Activated CD8-positive, alpha-beta memory T cell treated with anti-CD3 and anti-CD28 coated beads for 24 hours (primary cell): Measurements from ENCODE around the gene NPIPA3.
"Not testable (repeated sequence)": the region's sequence is repeated elsewhere in the genome, so short reads cannot be mapped to it uniquely, and the experiment has no call there.

Source experiments
- DNase-seq: peaks from one replicate; pipeline ENCODE4 v3.0.0-alpha.2; 2020

Gene NPIPA3

GRCh38 chr16:14742273-14743128, 39.3 kb downstream of the NPIPA3 start, which contains the start of gene NPIPA2:
Gene NPIPA2 (plus strand): TSS chr16:14742533. CDS start chr16:14748066, 5,533 bp downstream.
- DNase-seq = not testable (repeated sequence)

- not testable (repeated sequence) for DNase-seq
These were observed 70.4 kb downstream of the NPIPA3 start for GRCh38 chr16:14773654-14774053.

GRCh38 chr16:14775624-14776023, 72.4 kb downstream of the NPIPA3 start:
- not testable (repeated sequence) for DNase-seq
